Uterus (tissue), 4 donors: ENCODE results near the gene ITPR3. TPM values are rescaled to one million over a fixed set of nuclear protein-coding genes. Genes with fewer than 3 reads are reported as not detected.

Source experiments
- DNase-seq, 2 donors: peaks; one replicate each; pipeline ENCODE4 v3.0.0-alpha.2; 2019 to 2020
- H3K27ac ChIP-seq, 2 donors: fragments of 200-600 bp; sonication (generic); 1 replicate in 1 of 2; 2 replicates in 1 of 2; pipeline ENCODE4 v1.5.1; 2016 to 2018
- H3K27me3 ChIP-seq, 2 donors: fragments of 200-600 bp; sonication (generic); one replicate each; pipeline ENCODE4 v1.5.1; 2018 to 2019; ENCODE audit warnings: control low read depth in 1 of 2
- H3K36me3 ChIP-seq, 2 donors: fragments of 200-600 bp; sonication (generic); one replicate each; pipeline ENCODE4 v1.5.1; 2019; ENCODE audit warnings: control low read depth in 1 of 2
- H3K4me1 ChIP-seq, 2 donors: fragments of 200-600 bp; sonication (generic); one replicate each; pipeline ENCODE4 v1.5.1; 2018 to 2019; ENCODE audit warnings: control low read depth in 1 of 2
- H3K4me3 ChIP-seq, 2 donors: fragments of 200-600 bp; sonication (generic); 1 replicate in 1 of 2; 2 replicates in 1 of 2; pipeline ENCODE4 v1.5.1; 2018 to 2019; ENCODE audit warnings: mild to moderate bottlenecking in 1 of 2
- H3K9me3 ChIP-seq, 2 donors: fragments of 200-600 bp; sonication (generic); one replicate each; pipeline ENCODE4 v1.5.1; 2019; ENCODE audit warnings: control low read depth in 1 of 2
- CTCF ChIP-seq, 4 experiments: fragments of 200-600 bp in 2 of 4; fragments of 450-650 bp in 2 of 4; sonication (generic) in 2 of 4; IDR thresholded peaks; one replicate each; pipeline ENCODE4 v1.5.1; 2016 to 2019; ENCODE audit warnings: antibody characterized with exemption in 4 of 4, mild to moderate bottlenecking in 2 of 4, moderate library complexity in 1 of 4
- POLR2A ChIP-seq, 2 donors: fragments of 450-650 bp; IDR thresholded peaks; one replicate each; pipeline ENCODE4 v1.6.1; 2016; ENCODE audit warnings: antibody characterized with exemption in 2 of 2, mild to moderate bottlenecking in 1 of 2, moderate library complexity in 1 of 2
- intact Hi-C: fragments of 100-400 bp; cut with DNase I; formaldehyde crosslinking; loops from one replicate; pipeline ENCODE4 v1.15.1; 2023; ENCODE audit warnings: low total_unique reads
- total RNA-seq, 4 donors: library from RNA; depleted of rRNA in 3 of 4; stranded (reverse); fragments of >200 nt in 3 of 4; gene quantifications; one replicate each; pipeline versions ENCODE4 v1.1.0 to v1.2.4, GENCODE V29; 2014 to 2023
- donor health status: DM: yes; HTN: yes; CAD: no.

Gene ITPR3
- total RNA-seq, 4 donors from 2014 or later: 11.2 to 27.6 (median 16.1) TPM

DNA sequence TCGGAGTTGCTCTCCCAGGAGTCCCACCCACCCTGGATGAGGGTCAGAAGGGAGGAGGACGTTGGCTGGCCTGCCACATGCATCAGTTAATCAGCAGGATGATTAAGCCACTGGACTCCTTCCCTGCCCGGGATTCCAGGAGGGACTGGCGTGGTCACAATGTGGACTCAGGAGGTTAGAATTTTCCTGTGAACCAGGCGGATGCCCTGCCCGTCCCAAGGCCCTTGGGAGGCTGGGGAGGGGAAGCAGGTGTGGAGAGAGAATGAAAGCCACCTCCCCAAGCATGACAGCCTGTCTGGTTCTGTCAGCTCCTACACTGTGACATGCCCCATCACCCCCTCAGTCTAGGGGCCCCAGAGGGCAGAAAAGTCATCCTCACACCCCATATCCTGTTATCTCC, 11.6 kb upstream of the ITPR3 start:
- DNase-seq: peak; percentile 62 to 72
- H3K4me1 ChIP-seq: peaks cover 6 to 16% of the 10 kb centered on the region in 2 donors
- no peak for TF ChIP-seq POLR2A (IDR thresholded peaks at IDR 0.05)
- TF ChIP-seq CTCF (IDR thresholded peaks at IDR 0.05): no peak

DNA sequence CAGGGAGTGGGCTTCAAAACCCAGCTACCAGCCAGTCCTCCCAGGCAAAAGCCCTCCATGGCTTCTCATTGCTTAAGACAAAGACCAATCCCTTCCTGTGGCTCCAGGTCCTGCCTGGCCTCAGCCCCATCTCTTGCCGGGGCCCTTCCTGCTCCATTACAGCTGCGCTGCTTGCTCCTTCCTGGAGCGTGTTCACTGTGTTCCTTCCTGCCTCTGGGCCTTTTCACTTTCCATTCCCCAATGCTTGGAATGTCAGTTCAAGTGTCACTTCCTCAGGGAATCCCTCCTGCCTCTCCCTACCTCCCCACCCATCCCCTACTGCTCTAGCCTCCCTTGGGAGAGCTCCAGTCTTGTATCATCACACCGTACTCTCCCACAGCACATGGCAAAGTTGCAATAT, 11.1 kb upstream of the ITPR3 start:
- Histone ChIP-seq H3K9me3 (no peaks in the 10 kb centered on the region), H3K36me3 (no peaks in the 10 kb centered on the region), H3K27me3 (no peaks in the 10 kb centered on the region), H3K4me1 (peaks cover 6 to 16% of the 10 kb centered on the region in 2 donors), H3K4me3 (no peak overlapping the region), H3K27ac (peak overlapping the region; percentile 69 to 73)
- intact Hi-C loops: no loop called here
- no peak for TF ChIP-seq POLR2A (IDR thresholded peaks at IDR 0.05)
- TF ChIP-seq CTCF (IDR thresholded peaks at IDR 0.05): no peak
- no peak for DNase-seq

More for the DNA sequence above, 11.6 kb upstream of the ITPR3 start:
- Histone ChIP-seq H3K9me3 (peaks cover 0 to 2% of the 10 kb centered on the region in 2 donors), H3K4me3 (no peak overlapping the region), H3K36me3 (no peaks in the 10 kb centered on the region), H3K27ac (peak overlapping the region; percentile 69 to 73), H3K27me3 (no peaks in the 10 kb centered on the region)
- intact Hi-C loops: no loop called here

- DNase-seq: peak; percentile 36 to 58
- no peak overlapping the region for H3K4me3 ChIP-seq
- no peaks in the 10 kb centered on the region for H3K9me3 ChIP-seq
- intact Hi-C loops: no loop called here
- peak overlapping the region; percentile 69 to 73 for H3K27ac ChIP-seq
- TF ChIP-seq CTCF (IDR thresholded peaks at IDR 0.05) (no peak), POLR2A (IDR thresholded peaks at IDR 0.05) (no peak)
- peaks cover 6 to 16% of the 10 kb centered on the region in 2 donors for H3K4me1 ChIP-seq
- H3K36me3 ChIP-seq: no peaks in the 10 kb centered on the region
- H3K27me3 ChIP-seq: no peaks in the 10 kb centered on the region
Measured at GRCh38 chr6:33610779-33611732, 10.1 kb upstream of the ITPR3 start.

DNA sequence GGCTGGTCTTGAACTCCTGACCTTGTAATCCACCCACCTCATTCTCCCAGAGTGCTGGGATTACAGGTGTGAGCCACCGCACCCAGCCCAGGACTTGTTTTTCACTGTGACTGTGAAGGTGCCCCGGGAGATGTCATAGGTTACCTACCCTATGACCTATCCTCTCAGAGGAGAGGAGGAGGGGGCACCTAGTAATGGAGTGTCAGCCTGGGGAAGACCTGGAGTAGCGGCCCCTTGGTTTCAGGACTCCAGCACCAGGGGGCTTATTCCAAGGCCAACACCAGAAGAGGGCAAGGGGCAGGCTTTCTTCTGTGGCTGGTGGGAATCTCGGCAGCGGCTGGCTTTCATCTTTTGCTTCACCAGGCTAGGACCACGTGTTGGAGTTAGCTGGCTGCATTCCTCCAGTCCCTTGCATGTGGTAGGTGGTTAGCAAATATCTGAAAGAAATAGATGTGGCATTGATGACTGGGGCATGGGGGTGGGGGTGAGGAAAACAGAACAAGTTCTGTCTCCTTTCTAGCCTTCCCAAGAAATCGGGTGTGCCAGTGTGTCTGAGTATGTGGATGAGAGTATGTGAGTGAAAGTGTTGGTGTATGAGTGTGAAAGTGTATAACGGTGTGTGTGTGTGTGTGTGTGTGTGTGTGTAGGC, 7.9 kb upstream of the ITPR3 start:
- H3K36me3 ChIP-seq: no peaks in the 10 kb centered on the region
- no peak for DNase-seq
- intact Hi-C loops: no loop called here
- no peaks in the 10 kb centered on the region for H3K9me3 ChIP-seq
- TF ChIP-seq CTCF (IDR thresholded peaks at IDR 0.05) (no peak), POLR2A (IDR thresholded peaks at IDR 0.05) (no peak)
- H3K27ac ChIP-seq: no peak overlapping the region
- no peaks in the 10 kb centered on the region for H3K27me3 ChIP-seq
- H3K4me1 ChIP-seq: peaks cover 6 to 16% of the 10 kb centered on the region in 2 donors
- no peak overlapping the region for H3K4me3 ChIP-seq

- Histone ChIP-seq H3K27me3 (no peaks in the 10 kb centered on the region), H3K4me3 (no peak overlapping the region), H3K4me1 (peaks cover 6 to 16% of the 10 kb centered on the region in 2 donors), H3K9me3 (no peaks in the 10 kb centered on the region), H3K27ac (no peak overlapping the region), H3K36me3 (no peaks in the 10 kb centered on the region)
- intact Hi-C loops: no loop called here
- DNase-seq: no peak
- TF ChIP-seq CTCF (IDR thresholded peaks at IDR 0.05) (no peak), POLR2A (IDR thresholded peaks at IDR 0.05) (no peak)
Measured at GRCh38 chr6:33613795-33614168, 7.3 kb upstream of the ITPR3 start.
